GM19468 (cell line): ENCODE measurements around the gene CASP3.
"Not testable (repeated sequence)": the region's sequence is repeated elsewhere in the genome, so short reads cannot be mapped to it uniquely, and the experiment has no call there.

ENCODE experiments used
- ATAC-seq: cut with Tn5 transposase; IDR thresholded peaks from one replicate; pipeline ENCODE4 v1.9.1; 2021; ENCODE audit warnings: mild to moderate bottlenecking, moderate library complexity, moderate number of reproducible peaks; ENCODE audit not compliant: unreplicated experiment; ENCODE audit errors: extremely low read depth

CASP3 gene

GRCh38 chr4:184599492-184600135 is 49.6 kb downstream of the CASP3 start:
- no peak for ATAC-seq

DNA sequence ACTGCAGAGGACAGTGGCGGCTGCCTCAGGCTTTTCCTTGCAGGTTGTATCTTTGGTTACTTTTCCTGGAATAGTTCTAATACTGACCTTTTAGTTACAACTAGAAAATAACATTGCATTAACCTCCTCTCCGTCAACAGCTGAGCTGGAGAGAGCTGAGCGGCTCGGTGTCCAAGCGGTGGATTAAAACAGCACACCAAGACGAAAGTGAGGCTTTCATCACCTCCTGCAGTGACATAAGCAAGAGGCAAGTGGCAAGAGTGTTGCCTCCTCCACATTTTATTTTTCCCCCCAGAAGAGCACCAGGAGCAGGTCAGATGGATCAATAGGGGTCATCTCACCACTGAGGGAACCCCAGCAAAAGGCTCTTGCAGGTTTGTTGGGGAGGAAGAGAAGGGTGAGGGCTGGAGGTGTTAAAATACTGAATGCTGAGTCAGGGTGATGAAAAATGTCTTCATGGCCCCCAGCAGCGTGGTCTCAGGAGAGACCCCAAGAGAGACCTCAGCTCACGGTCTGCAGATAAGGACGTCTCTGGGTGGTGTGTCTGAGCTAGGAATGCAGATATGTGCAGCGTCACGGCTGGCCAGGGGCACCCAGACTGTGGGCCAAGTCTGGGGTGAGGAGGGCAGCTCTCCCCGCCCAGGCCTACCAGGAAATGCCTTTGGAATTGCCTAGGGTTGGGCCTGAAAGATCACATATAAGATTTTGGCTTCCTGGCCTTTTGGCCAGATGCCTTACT is 50.3 kb downstream of the CASP3 start:
- ATAC-seq: no peak

DNA sequence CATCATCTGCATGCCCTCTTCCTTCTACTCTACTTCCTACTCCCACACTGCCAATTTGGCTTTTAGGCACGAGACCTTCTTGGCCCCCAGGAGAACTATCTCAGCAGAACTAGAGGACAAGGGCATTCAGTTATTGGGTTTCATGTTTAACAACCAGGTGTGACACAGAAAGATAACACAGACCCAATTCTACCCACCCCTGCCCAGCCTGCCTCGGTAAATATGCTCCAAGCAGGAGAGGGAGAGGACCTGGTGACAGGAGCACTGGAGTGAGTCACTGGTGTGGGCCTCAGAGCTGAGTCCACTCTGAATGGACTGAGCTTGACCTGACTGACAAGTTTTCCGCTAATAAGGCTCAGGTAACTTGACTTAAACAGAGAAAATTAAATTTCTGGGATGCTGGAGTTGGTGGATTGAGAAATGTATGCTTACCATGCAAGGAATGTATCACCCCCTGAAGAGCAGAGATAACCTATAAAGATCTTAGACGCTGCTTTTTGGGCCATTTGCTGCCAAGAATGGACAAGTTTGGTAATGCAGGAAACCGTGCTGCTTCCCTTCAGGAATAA is 52.5 kb downstream of the CASP3 start:
- ATAC-seq: no peak

GRCh38 chr4:184596044-184596616 is 53.1 kb downstream of the CASP3 start:
- ATAC-seq: no peak

GRCh38 chr4:184595430-184595829 is 53.8 kb downstream of the CASP3 start:
- no peak for ATAC-seq

GRCh38 chr4:184593461-184593860 is 55.8 kb downstream of the CASP3 start:
- no peak for ATAC-seq

DNA sequence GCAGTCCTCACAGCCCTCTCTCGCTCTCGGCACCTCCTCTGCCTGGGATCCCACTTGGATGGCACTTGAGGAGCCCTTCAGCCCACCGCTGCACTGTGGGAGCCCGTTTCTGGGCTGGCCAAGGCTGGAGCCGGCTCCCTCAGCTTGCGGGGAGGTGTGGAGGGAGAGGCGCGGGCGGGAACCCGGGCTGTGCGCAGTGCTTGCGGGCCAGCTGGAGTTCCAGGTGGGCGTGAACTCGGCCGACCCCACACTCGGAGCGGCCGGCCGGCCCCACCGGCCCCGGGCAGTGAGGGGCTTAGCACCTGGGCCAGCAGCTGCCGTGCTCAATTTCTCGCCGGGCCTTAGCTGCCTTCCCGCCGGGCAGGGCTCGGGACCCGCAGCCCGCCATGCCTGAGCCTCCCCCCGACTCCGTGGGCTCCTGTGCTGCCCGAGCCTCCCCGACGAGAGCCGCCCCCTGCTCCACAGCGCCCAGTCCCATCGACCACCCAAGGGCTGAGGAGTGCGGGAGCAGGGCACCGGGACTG is 57.4 kb downstream of the CASP3 start:
- not testable (repeated sequence) for ATAC-seq

GRCh38 chr4:184591070-184591677 is 58.1 kb downstream of the CASP3 start:
- ATAC-seq: no peak

DNA sequence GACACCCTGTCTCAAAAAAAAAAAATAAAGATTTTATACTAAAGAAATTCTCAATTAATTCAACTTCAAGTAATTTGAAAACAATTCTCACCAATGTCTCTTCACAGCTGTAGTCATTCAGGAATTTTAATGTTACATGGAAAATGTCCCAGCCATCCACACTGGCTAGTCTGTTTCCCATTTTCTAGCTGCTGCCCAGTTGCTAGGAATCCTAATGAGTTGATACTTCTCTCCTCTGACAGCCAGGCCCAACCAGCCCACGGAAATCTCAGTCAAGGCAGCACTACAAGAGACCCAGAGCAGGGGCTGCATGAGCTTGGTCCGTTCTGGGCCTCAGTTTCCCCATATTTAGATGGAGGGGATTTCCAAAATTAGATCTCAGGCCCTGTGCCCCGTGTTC is 59.1 kb downstream of the CASP3 start:
- no peak for ATAC-seq

GRCh38 chr4:184588893-184589292 is 60.4 kb downstream of the CASP3 start:
- no peak for ATAC-seq

DNA sequence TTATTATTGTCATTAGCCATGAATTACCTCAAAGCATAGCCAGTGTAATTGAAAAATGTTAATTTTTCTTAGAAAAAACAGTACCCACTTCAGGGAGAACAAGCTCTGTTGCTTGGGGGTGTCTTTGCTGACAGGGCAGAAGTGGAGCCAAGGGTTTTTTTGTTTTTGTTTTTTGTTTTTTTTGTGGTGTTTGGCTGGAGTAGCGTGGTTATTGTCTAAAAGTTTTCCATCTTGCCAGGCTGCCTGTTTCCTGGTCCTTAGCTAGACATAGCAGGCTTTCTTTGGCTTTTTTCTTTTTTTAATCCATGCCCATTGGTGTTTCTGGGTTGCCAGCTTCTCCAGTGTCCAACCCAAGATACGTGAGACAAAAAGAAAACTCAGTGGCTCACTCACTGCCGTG is 61.5 kb downstream of the CASP3 start:
- ATAC-seq: no peak

DNA sequence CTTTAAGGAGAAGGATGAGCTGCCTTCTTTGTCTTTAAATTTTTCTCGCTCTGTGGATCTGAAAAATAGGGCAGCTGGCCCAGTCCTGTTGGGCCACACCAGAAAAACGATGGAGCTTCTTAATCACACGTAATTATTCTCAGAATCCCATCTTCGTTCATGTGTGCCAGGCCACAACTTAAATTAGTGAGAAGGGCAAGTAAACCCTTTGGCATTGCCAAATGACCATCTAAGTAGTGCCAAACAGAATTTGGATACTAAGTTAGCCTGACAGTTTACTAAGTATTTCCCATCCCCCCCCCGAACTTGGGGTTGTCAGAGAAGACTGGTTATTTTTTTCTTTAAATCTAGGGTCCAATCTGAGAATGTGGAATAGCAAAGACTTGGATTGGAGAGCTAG is 62.0 kb downstream of the CASP3 start:
- ATAC-seq: no peak

DNA sequence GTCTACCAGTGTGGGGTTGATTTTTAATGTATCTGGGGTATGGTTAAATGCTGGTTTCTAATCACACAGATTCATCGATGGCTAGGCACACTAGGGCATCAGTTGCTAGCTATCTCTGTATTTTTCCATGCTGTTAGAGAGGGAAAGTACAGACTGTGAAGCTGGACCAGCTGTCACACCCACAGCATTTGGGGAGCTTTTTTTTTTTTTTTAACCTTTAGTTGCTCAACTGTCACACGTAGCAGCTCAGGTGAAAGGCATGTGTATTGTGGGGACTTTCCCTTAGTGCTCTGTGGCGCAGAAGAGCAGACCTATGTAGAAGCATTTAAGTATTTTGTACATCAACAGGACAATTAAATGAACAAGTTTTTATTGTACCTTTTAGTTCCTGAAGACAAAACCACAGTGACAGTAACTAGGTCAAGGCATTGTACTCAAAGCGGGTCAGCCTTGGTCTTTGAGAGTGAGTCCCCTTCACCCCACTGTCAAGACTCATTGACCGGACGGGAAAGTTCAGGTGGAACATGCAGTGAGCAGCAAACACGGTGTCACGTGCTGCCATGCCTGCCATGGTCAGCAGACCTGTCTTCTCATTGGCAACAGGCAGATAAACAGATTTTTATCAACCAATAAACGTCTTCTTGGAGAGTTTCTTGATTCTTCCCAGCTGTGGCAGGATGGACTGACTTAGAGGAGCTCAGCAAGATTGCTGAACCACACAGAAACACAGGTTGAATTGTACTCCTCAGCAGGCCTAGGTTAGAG is 65.3 kb downstream of the CASP3 start:
- no peak for ATAC-seq
